Measurements from ENCODE around the gene ZNF436. TPM values are rescaled to one million over a fixed set of nuclear protein-coding genes. Genes with fewer than 3 reads are reported as not detected.

Gene ZNF436
- total RNA-seq, 1 donor from 2014 or later = 10.9 TPM

- Histone ChIP-seq H3K27ac (peak overlapping the region; percentile 47), H3K36me3 (peaks cover under 1% of the 10 kb centered on the region), H3K27me3 (no peaks in the 10 kb centered on the region), H3K4me3 (no peak overlapping the region), H3K9me3 (no peaks in the 10 kb centered on the region), H3K4me1 (peaks cover 30% of the 10 kb centered on the region)
- intact Hi-C loops (cut with DNase I) = no loop called here
- ATAC-seq (peak; percentile 78), DNase-seq (no peak)
- no peak for TF ChIP-seq CTCF (IDR thresholded peaks at IDR 0.05)
Observed at GRCh38 chr1:23402286-23403037, 32.8 kb upstream of the ZNF436 start.

GRCh38 chr1:23401313-23401712, 31.7 kb upstream of the ZNF436 start:
- H3K36me3 ChIP-seq = no peaks in the 10 kb centered on the region
- no peak overlapping the region for H3K4me3 ChIP-seq
- H3K4me1 ChIP-seq = peaks cover 30% of the 10 kb centered on the region
- DNase-seq (no peak), ATAC-seq (no peak)
- peak overlapping the region; percentile 47 for H3K27ac ChIP-seq
- no peak for TF ChIP-seq CTCF (IDR thresholded peaks at IDR 0.05)
- intact Hi-C loops (cut with DNase I) = no loop called here
- no peaks in the 10 kb centered on the region for H3K27me3 ChIP-seq
- H3K9me3 ChIP-seq = no peaks in the 10 kb centered on the region

GRCh38 chr1:23400324-23401114, 30.9 kb upstream of the ZNF436 start:
- H3K27ac ChIP-seq = peak overlapping the region; percentile 47
- no peaks in the 10 kb centered on the region for H3K9me3 ChIP-seq
- no peak for TF ChIP-seq CTCF (IDR thresholded peaks at IDR 0.05)
- intact Hi-C loops (cut with DNase I) = no loop called here
- ATAC-seq (no peak), DNase-seq (no peak)
- no peak overlapping the region for H3K4me3 ChIP-seq
- no peaks in the 10 kb centered on the region for H3K36me3 ChIP-seq
- H3K4me1 ChIP-seq = peaks cover 32% of the 10 kb centered on the region
- no peaks in the 10 kb centered on the region for H3K27me3 ChIP-seq

- ATAC-seq = no peak
- no peak for TF ChIP-seq CTCF (IDR thresholded peaks at IDR 0.05)
- intact Hi-C loops (cut with DNase I) = no loop called here
- Histone ChIP-seq H3K36me3 (no peaks in the 10 kb centered on the region), H3K4me3 (no peak overlapping the region), H3K4me1 (peaks cover 39% of the 10 kb centered on the region), H3K27ac (no peak overlapping the region), H3K27me3 (no peaks in the 10 kb centered on the region), H3K9me3 (no peaks in the 10 kb centered on the region)
- DNase-seq = no peak
Observed at GRCh38 chr1:23399229-23399628, 29.6 kb upstream of the ZNF436 start.

GRCh38 chr1:23397908-23398307, 28.3 kb upstream of the ZNF436 start:
- Histone ChIP-seq H3K9me3 (no peaks in the 10 kb centered on the region), H3K4me3 (no peak overlapping the region), H3K27ac (no peak overlapping the region), H3K27me3 (no peaks in the 10 kb centered on the region), H3K36me3 (no peaks in the 10 kb centered on the region), H3K4me1 (peaks cover 30% of the 10 kb centered on the region)
- intact Hi-C loops (cut with DNase I) = no loop called here
- DNase-seq (no peak), ATAC-seq (no peak)
- no peak for TF ChIP-seq CTCF (IDR thresholded peaks at IDR 0.05)
